ENCODE results near the gene TOR1AIP2.
"Not testable (repeated sequence)": the region's sequence is repeated elsewhere in the genome, so short reads cannot be mapped to it uniquely, and the experiment has no call there.

Gene TOR1AIP2

DNA sequence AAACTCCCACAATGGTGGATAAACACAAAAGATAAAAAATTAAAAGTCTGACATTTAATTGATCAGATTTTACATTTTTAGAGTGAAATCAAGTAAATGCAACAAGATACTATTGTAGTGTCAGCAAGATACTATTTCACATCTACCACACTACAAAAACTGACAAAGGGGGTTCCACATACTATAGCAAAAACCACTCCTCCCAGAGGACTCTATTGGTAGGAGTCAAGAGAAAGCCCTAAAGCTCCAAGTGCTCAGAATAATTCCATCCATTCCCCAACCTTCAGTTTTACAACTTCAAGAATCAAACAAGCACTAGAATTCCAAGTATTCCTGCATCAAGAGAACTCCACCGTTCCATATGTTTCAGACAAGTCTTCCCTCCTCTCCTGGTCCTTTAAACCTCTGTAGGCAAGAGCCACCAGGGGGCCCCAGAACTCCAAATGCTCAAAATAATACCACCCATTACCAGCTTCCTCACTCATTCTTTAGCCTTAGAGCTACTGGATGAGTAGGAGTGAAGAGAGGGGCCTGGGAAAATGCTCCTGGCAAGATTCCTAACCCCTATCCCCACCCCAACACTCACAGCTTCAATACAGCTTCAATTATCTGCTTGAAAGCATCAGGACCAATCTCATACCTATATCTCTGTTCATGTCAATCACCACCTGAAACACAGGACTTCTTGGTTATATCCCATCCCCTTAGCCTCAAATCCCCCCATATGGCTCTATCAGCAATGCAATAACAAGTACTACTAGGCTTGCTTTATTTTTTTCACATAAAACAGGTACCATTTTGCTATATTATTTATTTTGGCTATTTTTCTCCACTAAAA is 9.9 kb downstream of the TOR1AIP2 start:
- no peak for DNase-seq (ENCODE audit: extremely low read depth, low read depth)
- H3K4me3 ChIP-seq (replicated peaks; ENCODE audit: low read depth, low read length) = no peak overlapping the region
- TF ChIP-seq, protein P1, sequence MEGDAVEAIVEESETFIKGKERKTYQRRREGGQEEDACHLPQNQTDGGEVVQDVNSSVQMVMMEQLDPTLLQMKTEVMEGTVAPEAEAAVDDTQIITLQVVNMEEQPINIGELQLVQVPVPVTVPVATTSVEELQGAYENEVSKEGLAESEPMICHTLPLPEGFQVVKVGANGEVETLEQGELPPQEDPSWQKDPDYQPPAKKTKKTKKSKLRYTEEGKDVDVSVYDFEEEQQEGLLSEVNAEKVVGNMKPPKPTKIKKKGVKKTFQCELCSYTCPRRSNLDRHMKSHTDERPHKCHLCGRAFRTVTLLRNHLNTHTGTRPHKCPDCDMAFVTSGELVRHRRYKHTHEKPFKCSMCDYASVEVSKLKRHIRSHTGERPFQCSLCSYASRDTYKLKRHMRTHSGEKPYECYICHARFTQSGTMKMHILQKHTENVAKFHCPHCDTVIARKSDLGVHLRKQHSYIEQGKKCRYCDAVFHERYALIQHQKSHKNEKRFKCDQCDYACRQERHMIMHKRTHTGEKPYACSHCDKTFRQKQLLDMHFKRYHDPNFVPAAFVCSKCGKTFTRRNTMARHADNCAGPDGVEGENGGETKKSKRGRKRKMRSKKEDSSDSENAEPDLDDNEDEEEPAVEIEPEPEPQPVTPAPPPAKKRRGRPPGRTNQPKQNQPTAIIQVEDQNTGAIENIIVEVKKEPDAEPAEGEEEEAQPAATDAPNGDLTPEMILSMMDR (IDR thresholded peaks at IDR 0.05; ENCODE audit: low read depth, low read length, missing control alignments) = peak; percentile 87

DNA sequence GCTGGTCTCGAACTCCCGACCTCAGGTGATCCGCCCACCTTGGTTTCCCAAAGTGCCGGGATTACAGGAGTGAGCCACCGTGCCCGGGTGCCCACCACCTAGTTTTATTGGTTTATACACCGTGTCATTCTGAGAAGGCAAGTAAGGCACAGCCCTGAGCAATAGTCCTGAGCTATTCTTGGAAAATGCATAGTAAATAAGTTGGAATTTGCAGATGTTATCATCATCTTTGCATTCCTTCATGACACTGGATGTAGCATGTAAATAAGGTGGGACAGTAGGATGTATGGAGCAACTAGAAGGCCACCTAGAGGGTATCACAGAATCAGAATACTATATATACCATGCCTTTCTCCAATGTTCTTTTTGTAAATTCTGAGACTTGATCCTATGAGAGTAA is 11.0 kb downstream of the TOR1AIP2 start:
- H3K4me3 ChIP-seq (replicated peaks; ENCODE audit: low read depth, low read length) = no peak overlapping the region
- TF ChIP-seq, protein P1 (IDR thresholded peaks at IDR 0.05; ENCODE audit: low read depth, low read length, missing control alignments) = no peak
- DNase-seq (ENCODE audit: extremely low read depth, low read depth) = no peak

DNA sequence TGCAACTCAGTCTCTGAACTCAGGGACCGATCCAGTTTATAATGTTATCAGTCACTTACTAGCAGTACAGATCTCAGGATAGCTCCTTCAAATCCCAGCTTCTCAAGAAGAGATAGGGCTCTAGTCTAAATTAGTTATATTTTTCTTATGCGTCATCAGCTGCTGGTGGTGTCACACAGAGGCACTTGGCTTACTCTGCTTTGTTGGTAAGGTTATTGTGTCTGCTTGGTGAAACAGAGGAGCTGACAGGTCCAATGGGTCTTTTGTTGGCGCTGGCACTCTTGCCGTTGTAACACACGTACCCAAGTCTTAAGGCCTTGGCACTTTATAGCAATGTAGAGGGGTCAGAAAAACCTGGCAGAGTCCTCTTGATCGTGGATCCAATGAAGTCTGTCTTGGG is 12.2 kb downstream of the TOR1AIP2 start:
- TF ChIP-seq, protein P1 (IDR thresholded peaks at IDR 0.05; ENCODE audit: low read depth, low read length, missing control alignments) = no peak
- H3K4me3 ChIP-seq (replicated peaks; ENCODE audit: low read depth, low read length) = no peak overlapping the region
- no peak for DNase-seq (ENCODE audit: extremely low read depth, low read depth)

DNA sequence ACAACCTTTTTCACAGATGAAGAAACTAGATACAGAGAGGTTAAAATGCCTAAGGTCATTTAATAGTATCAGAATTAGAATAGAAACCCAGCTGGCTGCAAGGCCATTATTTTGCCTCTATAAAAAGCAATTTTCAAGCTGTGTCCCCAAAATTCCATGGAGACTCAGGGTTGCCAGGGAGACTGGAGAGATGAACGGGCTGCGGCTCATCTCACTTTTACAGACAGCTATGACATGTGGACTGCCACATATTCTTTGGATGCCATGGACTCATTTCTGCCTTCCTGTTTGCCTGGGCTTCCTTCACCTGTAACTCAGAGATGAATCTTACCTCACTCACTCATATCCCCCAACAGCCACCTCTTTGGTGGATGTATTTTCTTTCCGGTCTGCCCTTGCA is 17.0 kb downstream of the TOR1AIP2 start:
- no peak for DNase-seq (ENCODE audit: extremely low read depth, low read depth)
- H3K4me3 ChIP-seq (replicated peaks; ENCODE audit: low read depth, low read length) = no peak overlapping the region
- TF ChIP-seq, protein P1 (IDR thresholded peaks at IDR 0.05; ENCODE audit: low read depth, low read length, missing control alignments) = no peak

DNA sequence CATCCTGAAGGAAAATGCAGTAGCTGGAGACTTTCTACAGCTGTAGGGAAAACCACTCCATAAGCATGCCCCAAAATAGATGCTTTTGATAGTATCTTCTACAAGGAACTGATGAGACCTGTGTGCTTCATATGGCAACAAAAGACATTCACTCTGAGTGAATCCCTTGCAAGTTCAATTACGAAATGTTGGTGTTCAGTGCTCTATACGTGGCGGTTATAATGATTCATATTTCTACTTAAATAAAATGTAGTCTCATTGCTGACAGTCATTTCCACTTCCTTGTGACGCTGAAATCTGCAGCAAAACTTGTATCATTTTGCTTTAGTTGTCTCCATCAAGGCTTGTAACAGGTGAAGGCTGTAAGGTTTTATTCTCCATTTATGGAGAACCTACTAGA is 20.6 kb downstream of the TOR1AIP2 start:
- no peak overlapping the region for H3K4me3 ChIP-seq (replicated peaks; ENCODE audit: low read depth, low read length)
- DNase-seq (ENCODE audit: extremely low read depth, low read depth) = no peak
- TF ChIP-seq, protein P1 (IDR thresholded peaks at IDR 0.05; ENCODE audit: low read depth, low read length, missing control alignments) = no peak

DNA sequence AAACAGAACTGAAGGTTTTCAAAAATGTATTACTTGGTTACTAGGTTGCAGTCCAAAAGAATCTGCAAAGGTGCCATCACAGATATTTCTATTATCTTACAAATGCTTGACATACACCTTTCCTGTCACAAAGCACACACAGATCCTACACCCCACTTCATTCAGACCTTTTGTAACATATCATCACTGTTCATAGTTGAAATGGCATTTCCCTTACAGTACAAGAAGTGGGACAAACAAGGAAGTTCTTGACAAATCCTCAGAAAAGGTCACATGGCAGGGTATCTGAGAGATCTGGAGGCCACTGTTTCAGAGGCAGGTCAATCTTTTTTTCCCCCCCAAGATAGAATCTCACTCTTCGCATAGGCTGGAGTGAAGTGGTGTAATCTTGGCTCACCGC is 21.3 kb downstream of the TOR1AIP2 start:
- TF ChIP-seq, protein P1 (IDR thresholded peaks at IDR 0.05; ENCODE audit: low read depth, low read length, missing control alignments) = no peak
- DNase-seq (ENCODE audit: extremely low read depth, low read depth) = no peak
- H3K4me3 ChIP-seq (replicated peaks; ENCODE audit: low read depth, low read length) = no peak overlapping the region

DNA sequence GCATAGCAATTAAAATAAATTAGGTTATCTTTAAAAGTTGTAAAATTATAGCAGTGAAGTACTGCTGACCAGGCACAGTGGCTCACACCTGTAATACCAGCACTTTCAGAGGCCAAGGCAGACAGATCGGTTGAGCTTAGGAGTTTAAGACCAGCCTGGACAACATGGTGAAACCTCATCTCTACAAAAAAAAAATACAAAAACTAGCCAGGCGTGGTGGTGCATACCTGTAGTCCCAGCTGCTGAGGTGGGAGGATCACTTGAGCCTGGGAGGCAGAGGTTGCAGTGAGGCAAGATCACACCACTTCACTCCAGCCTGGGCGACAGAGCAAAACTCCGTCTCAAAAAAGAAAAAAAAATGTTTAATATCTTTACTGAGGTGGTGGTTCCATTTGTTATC is 21.8 kb downstream of the TOR1AIP2 start:
- not testable (repeated sequence) for H3K4me3 ChIP-seq (replicated peaks; ENCODE audit: low read depth, low read length); DNase-seq (ENCODE audit: extremely low read depth, low read depth)

Data from HFF-Myc (cell line).